DMS 273 treated with DMSO at 0.1 percent for 48 hours (cell line): ENCODE results near the gene ABCA10.
"Not testable (repeated sequence)": the region's sequence is repeated elsewhere in the genome, so short reads cannot be mapped to it uniquely, and the experiment has no call there.

Experiments
- DNase-seq: peaks from one replicate; lab custom pipeline; 2025; lab: John Stamatoyannopoulos, UW

ABCA10 gene, protein sequence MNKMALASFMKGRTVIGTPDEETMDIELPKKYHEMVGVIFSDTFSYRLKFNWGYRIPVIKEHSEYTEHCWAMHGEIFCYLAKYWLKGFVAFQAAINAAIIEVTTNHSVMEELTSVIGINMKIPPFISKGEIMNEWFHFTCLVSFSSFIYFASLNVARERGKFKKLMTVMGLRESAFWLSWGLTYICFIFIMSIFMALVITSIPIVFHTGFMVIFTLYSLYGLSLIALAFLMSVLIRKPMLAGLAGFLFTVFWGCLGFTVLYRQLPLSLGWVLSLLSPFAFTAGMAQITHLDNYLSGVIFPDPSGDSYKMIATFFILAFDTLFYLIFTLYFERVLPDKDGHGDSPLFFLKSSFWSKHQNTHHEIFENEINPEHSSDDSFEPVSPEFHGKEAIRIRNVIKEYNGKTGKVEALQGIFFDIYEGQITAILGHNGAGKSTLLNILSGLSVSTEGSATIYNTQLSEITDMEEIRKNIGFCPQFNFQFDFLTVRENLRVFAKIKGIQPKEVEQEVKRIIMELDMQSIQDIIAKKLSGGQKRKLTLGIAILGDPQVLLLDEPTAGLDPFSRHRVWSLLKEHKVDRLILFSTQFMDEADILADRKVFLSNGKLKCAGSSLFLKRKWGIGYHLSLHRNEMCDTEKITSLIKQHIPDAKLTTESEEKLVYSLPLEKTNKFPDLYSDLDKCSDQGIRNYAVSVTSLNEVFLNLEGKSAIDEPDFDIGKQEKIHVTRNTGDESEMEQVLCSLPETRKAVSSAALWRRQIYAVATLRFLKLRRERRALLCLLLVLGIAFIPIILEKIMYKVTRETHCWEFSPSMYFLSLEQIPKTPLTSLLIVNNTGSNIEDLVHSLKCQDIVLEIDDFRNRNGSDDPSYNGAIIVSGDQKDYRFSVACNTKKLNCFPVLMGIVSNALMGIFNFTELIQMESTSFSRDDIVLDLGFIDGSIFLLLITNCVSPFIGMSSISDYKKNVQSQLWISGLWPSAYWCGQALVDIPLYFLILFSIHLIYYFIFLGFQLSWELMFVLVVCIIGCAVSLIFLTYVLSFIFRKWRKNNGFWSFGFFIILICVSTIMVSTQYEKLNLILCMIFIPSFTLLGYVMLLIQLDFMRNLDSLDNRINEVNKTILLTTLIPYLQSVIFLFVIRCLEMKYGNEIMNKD (N-terminal part only)

DNA sequence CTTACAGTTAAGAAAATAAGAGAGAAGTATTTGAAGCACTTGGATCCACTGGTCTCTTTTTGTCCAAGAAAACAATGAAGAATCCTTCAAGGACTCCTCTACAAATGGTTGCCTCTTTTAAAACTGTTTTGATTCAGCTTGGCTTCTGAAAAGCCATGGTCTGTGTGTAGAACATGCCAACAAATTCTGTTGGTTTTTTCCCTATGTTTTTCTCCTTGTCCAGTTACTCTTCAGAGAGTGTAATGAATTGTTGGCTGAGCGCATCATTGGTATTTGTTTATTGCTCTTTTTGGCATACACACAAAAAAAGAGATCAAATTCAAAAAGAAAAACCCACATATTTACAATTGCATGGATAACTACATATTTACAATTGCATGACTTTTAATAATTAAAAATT is at the start of gene ABCA10:
ABCA10 (minus strand) TSS at position 249 of the 400 bp plus-strand sequence. CDS start 3,466 bp downstream, outside the sequence.
- no peak for DNase-seq

DNA sequence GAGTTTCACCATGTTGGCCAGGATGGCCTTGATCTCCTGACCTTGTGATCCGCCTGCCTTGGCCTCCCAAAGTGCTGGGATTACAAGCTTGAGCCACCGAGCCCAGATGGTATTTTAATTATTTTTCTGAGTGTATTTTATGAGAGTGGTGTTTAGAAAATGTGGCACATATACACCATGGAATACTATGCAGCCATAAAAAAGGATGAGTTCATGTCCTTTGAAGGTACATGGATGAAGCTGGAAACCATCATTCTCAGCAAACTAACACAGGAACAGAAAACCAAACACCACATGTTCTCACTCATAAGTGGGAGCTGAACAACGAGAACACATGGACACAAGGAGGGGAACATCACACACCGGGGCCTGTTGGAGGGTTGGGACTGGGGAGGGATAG is 47.7 kb upstream of the ABCA10 start:
- not testable (repeated sequence) for DNase-seq

DNA sequence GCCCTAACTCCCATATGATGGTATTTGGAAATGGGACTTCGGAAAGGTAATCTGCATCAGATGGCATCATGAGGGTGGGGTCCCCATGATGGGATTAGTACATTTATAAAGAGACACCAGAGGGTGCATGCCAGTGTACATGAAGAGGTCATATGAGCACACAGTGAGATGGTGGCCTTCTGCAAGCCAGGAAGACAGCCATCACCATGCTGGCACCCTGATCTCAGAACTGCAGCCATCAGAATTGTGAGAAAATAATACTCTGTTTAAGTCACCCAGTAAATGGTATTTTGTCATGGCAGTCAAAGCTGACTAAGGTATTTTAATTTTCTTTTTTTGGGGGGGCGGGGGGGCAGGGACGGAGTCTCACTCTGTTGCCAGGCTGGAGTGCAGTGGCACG is 47.1 kb upstream of the ABCA10 start:
- no peak for DNase-seq

DNA sequence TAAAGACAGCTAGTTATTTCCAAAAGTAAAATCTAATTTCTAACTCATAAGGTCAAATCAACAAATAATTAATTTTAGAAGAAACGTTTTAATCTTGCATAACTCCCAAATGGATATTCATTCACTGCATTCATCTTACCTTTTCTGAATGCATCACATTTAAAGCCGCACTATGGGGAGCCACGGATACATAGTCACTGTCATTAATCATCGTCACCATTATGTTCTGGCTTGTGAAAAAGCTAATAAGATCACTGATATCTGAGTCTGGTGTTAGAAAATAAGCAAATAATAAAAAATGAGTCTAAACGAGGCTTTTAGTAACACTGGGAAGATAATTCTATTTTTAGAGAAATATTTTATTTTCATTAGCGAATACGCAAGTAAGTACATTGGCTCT is 42.4 kb upstream of the ABCA10 start:
- no peak for DNase-seq

DNA sequence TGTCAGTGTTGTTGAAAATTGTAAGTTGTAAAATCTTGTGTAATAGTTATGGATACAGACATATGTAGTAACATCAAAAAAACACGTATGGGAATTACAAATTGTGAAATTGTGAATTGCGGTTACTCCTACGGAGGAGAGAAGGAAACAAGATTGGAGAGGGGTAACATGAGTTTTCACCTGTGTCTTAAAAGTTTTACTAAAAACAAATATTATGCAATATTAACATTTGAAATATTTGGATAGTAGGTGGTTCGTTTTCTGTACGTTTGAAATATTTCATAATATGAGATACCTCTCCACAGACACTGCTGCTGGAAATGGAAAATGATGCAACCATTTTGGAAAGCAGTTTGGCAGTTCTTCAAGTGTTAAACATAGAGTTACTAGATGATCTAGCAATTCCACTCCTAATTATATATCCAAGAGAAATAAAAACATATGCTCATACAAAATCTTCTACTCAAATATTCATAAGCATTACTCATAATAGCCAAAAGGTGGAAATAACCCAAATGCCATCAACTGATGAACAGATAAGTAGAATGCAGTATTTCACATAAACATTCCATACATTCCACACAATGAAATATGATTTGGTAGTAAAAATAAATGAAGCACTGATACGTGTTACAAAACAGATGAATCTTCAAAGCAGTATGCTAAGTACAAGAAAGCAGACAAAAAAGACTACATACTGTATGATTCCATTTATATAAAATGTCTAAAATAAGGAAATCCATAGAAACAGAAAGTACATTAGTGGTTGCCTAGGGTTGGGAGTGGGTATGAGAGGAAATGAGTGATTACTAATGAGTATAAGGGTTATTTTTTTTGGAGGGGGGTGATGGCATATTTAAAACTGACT is 40.7 kb upstream of the ABCA10 start:
- no peak for DNase-seq

DNA sequence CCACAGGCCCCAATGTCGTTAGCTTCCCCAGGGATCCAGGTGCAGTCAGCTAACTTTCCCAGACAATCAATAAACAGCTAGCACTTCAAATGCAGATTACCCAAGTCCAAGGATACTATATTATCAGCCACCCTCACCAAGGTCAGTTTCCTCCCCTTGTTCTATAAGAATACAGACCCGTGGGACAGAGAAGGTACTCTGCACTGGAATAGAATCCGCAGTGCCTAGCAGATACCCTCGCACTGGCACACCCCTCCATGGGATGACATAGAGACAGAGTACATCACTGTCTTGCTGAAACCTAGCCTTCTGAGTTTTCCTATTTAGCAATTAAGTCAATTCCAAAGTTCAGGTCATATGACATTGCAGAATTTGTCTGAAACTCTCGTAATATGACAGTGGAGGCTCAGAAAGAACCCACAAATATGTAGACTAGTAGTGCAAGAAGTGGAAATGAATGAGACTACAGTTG is 40.0 kb upstream of the ABCA10 start:
- no peak for DNase-seq

DNA sequence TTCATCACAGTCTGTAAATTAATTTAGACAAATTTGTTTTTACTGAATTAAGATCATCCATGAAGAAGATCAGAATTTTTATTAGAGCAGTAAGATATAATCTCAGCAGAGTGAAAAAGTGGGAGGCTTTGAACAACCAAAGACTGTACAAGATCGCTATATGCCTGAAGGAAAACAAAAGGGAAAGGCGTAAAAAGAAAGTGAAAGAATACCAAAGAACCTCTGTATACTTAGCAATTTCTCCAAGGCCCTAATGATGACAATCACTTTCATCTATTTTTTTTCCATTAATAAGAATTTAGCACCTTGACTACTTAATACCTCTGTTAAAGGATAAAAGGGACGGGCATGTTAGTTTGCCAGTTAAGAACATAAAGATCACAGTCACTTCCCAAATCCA is 38.6 kb upstream of the ABCA10 start:
- DNase-seq: no peak

DNA sequence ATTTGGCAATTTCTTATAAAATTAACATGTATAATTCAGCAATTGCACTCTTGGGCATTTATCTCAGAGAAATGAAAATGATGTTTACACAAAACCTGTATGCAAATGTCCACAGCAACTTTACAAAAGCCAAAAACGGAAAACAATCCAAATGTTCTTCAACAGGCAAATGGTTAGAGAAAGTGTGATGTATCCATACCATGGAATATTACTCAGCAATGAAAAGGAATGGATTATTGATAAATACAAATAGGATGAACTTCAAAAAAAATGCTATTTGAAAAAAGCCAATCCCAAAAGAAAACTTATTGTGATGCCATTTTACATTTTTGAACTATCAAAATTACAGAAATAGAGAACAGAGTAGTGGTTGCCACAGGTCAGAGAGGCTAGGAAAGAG is 37.2 kb upstream of the ABCA10 start:
- no peak for DNase-seq

DNA sequence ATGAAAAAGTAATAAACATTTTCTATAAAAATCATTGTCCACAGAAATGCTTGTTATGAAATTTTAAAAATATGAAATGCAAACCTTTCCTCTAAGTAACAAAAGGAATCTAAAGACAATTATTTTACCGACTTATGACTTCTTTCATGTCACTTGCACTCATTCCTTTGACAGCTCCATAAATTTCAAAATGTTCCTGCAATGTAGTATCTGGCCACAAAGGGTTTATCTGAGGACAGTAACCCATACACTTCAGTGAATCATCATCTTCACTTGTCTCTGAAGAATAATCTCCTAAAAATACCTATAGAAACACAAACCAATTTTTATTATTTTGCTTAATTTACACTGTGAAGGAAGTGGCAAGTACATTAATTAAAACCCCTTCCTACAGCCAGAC is 25.6 kb upstream of the ABCA10 start:
- DNase-seq: no peak

DNA sequence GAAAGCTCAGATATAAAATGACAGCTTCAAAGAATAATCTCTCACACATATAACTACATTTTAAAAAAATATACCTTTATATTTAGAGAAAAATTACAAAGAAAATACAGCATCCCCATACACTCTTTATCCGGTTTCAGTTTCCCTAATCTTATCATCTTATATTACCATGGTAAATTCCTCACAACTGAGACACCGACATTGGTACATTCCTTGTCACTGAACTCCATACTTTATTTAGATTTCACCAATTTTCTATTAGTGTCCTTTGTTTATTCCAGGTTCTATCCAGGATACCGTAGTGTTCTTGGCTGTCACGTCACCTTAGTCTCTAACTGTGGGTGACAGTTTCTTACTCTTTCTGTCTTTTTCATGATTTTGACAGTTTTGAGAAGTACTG is 22.0 kb upstream of the ABCA10 start:
- no peak for DNase-seq

DNA sequence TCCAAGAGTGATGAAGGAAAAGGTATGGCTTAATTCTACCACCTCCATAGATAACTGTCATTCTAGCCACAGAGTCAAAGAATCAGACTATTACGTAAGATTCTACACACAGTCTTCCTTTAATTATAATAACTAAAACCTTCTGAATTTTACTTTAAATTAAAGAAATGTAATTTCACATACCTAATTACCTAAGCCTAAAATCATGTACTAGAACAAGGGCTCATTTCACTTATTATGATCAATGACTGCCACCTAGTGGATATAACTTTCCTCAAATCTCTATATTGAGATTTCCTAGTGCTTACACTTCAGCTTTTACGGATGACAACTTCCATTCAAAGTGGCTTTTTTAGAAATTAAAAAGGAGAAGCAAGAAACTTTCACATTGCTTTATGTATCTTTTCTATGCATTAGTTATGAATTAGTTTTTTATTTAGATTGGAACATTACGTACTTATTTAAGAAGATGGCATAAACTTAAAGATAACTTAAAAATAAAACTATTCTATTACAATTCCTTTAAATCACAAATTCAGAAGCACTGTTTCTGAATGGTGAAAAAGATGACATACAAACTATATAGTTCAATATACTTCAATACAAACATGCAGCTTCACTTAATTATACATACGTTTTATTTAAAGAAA is 18.2 kb upstream of the ABCA10 start:
- no peak for DNase-seq

DNA sequence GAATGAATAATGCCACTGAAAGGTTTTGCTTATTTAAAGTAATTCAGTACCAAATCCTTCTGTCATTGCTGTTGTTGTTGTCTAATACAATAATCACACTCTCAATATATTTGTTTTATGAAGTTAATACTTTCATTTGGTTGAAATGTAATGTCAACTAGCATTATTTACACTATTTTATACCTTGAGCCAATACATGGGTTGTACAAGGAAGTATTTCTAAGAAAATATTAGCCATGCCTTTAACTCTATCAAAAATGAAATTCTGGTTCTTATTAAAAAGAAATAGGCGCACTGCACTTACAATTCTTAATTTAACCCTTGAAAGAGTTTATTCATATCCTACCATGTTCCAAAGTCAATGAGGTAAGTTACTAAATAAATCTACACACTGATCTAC is 17.6 kb upstream of the ABCA10 start:
- DNase-seq: no peak

DNA sequence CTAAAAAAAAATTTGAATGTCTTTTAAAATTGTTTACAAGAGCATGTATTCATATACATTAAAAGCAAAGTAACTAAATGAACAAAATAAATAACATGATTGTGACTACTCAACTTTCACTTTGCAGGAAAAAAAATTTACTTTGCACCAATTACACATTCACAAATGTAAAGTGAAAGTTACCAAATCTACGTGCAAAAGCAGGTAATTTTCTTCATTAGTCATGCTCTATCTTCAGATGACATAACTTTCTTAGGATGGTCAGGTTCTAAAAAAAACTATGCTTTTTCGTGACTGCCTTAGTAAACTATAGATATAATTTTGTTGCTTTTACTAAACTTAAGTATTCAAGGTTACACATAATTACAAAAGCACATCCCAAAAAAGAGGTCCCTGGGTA is 17.0 kb upstream of the ABCA10 start:
- DNase-seq: no peak

DNA sequence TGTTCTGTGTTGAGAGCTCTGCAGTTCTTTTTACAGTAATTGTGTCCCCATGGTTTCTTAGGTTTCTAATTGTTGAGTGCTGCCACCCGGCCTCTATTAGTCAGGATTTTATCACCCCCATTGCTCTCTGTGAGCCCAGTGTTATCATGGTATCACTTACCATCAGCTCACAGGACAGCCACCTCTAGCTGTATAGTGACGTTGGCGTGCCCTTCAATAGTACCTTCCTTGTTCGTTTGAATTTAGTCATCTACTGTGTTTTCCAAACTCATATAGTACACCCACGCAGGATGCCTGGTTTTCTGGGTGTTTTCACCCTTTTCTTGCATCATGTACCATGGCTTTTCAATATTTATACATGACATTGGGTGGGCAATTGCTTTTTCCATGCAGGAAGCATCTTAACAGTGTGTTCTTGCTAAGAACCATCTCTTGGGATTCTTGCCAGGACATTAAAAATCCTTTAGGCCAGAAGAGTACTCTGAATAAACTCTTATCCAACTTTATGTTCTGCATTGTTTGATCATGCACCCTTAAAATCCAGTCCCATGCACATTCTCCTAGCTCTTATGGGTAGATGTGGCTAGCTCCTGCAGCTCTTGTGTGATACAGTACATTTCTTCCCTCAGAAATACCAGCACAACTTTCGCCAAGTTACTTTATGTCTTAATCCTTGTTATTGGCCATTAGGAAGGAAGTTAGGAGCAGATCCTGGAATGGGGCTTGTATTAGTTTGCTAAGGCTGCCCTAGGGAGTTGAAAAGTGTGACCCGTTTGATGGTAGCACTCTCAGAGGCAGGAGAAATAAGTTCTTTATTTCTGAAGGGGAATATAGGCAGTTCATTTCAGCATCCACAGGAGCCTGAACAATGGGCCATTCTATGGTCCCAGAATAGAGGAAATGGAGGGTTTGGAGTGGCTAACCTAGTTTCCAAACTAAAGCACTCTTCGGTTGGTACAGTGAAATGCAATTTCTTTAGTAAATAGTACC is 11.3 kb upstream of the ABCA10 start:
- DNase-seq: no peak

DNA sequence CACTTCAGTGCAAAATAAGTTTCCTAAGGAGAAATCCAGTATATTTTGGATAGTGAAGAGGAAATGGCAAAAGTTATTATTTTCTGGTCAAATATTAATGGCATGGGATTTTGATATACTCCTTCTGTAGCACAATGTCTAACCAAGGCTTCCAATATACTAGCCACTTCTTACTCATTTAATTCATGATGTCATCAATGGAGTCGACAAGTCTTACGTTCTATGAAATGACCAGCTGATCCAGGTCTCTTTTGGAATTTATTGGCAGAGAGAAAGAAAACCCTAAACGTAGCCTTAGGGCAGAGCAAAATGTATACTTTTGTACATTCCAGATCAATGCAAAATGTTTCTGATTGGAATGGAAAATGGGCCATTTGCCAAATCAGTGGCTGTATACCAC is 8.3 kb upstream of the ABCA10 start:
- no peak for DNase-seq

DNA sequence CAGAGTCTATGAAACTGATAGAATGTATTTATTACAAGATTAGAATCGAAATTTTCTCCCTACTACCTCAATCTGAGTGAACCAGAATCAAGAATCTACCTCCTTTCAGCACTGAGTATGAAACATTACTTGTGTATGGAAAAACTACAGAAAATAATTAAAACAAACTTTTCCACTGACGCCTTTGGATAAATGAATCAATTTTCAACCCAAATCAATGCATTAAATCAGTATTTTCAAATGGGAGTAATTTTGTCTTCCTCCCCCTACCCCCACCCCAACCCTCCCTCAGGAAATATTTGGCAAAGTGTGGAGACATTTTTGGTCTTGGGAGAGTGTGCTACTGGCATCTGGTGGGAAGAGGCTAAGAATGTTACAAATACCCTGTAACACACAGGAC is 7.8 kb upstream of the ABCA10 start:
- no peak for DNase-seq

DNA sequence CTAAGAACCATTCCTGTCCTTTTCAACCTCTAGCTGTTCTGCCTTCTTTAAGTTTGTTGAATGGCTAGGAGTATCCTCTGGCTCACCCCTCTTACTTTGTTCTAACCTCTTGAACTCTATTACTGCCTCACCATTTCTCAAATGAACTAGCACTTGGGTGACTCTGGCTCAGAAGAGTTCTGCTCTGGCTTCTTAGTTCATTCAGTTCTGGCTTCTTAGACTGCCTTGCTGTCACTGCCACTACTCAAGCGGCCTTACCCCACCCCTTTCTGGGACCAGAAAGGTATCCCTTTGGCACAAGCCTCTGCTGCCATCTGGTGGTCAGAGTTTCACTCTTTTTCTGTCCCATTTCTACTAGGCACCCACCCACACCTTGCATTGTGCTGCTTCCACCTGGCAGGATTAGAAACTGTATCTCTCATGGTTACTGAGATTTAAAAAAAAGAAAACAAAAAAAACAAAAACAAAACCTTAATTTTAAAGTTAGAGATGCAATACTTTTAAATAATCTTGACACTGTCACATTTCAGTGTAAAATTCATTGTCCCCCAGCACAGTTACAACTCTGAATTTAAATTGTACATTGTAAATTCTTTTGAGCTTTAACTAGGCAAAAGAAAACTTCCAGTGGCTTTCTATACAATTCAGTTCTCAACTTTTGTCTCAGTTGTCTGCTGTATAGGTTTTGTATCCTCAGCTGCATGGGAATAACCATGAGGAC is 6.9 kb upstream of the ABCA10 start:
- DNase-seq: no peak

DNA sequence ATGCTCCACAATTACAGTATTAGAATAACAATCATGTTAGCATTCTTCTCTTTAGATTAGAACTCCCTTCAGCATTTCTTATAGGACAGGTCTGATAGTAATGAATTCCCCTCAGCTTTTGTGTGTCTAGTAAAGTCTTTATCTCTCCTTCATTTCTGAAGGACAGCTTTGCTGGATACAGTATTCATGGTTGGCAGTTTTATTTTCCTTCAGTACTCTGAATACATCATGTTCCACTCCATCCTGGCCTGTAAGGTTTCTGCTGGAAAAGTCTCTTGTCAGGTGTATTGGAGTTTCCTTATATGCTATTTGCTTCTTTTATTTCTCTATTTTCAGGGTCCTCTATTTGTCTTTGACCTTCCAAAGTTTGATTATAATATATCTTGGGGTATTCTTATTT is 4.0 kb upstream of the ABCA10 start:
- DNase-seq: no peak

DNA sequence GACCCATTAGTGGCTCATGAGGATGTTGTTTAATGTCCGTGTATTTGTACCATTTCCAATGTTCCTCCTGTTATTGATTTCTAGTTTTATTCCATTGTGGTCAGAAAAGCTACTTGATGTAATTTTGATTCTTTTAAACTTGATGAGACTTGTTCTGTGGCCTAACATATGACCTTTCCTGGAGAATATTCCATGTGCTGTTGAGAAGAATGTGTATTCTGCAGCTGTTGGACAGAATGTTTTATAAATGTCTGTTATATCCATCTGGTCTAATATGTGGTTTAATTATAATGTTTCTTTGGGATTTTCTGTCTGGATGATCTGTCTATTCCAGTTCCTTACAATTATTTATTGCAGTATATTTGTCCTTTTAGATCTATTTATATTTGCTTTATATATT is 2.9 kb upstream of the ABCA10 start:
- DNase-seq: no peak
